Caco-2 (cell line): Measurements from ENCODE around the gene CPM. TPM values are rescaled to one million over a fixed set of nuclear protein-coding genes. Genes with fewer than 3 reads are reported as not detected.

Experiments
- BruUV-seq: library from RNA; stranded (reverse); fragments of 400-500 nt; replicated peaks from 2 replicates; lab custom pipeline; 2021; lab: Mats Ljungman, UMichigan
- CTCF ChIA-PET: fragments of 300-600 bp; sonication (Branson Sonifier 250); formaldehyde crosslinking; loops from one replicate; lab custom pipeline; 2022; ENCODE audit warnings: antibody characterized with exemption; lab: Charles Lee
- POLR2A ChIA-PET: fragments of 300-600 bp; sonication (Branson Sonifier 250); formaldehyde crosslinking; loops from one replicate; lab custom pipeline; 2022; ENCODE audit warnings: antibody characterized with exemption; lab: Charles Lee
- DNase-seq, 2 experiments: peaks; one replicate each; pipeline versions ENCODE4 v3.0.0 to v3.0.0-alpha.2; 2020 to 2022
- H3K27me3 ChIP-seq: replicated peaks from 2 replicates; pipeline ENCODE4 v1.6.0; 2011; ENCODE audit warnings: low read length; ENCODE audit not compliant: control insufficient read depth, insufficient read depth
- H3K36me3 ChIP-seq: 2 replicates; pipeline ENCODE4 v1.5.1; 2011; ENCODE audit warnings: low read length; ENCODE audit not compliant: control insufficient read depth, insufficient read depth
- H3K4me1 ChIP-seq: fragments of 250-450 bp; sonication (Bioruptor Pico); 2 replicates; pipeline ENCODE4 v1.5.1; 2020; ENCODE audit warnings: mild to moderate bottlenecking
- H3K4me3 ChIP-seq: 2 replicates; pipeline ENCODE4 v1.5.1; 2011; ENCODE audit warnings: low read depth, mild to moderate bottlenecking, control low read depth, low read length
- H3K9me3 ChIP-seq: fragments of 250-450 bp; sonication (Bioruptor Pico); 2 replicates; pipeline ENCODE4 v1.5.1; 2020; ENCODE audit warnings: mild to moderate bottlenecking, moderate library complexity
- H3K27ac Mint-ChIP-seq: one replicate; pipeline ENCODE4 v1.8.0; 2022; ENCODE audit warnings: mixed read lengths; ENCODE audit not compliant: unreplicated experiment
- H3K27me3 Mint-ChIP-seq: one replicate; pipeline ENCODE4 v1.8.0; 2022; ENCODE audit warnings: mixed read lengths; ENCODE audit not compliant: insufficient read depth, unreplicated experiment
- H3K36me3 Mint-ChIP-seq: one replicate; pipeline ENCODE4 v1.8.0; 2022; ENCODE audit warnings: mild to moderate bottlenecking, mixed read lengths; ENCODE audit not compliant: insufficient read depth, unreplicated experiment
- H3K4me1 Mint-ChIP-seq: one replicate; pipeline ENCODE4 v1.8.0; 2022; ENCODE audit warnings: low read depth, mixed read lengths; ENCODE audit not compliant: unreplicated experiment
- H3K4me3 Mint-ChIP-seq: one replicate; pipeline ENCODE4 v1.8.0; 2022; ENCODE audit warnings: mild to moderate bottlenecking, moderate library complexity, mixed read lengths; ENCODE audit not compliant: unreplicated experiment
- H3K9me3 Mint-ChIP-seq: one replicate; pipeline ENCODE4 v1.8.0; 2022; ENCODE audit warnings: mixed read lengths; ENCODE audit not compliant: unreplicated experiment
- CTCF ChIP-seq, 2 experiments: fragments of 200-600 bp in 1 of 2; IDR thresholded peaks; 1 replicate in 1 of 2; 2 replicates in 1 of 2; pipeline versions ENCODE4 v1.5.1 to v1.8.0; 2011 to 2022; ENCODE audit warnings: antibody characterized with exemption in 1 of 2, control low read depth in 1 of 2, inconsistent platforms in 1 of 2, low read depth in 1 of 2, low read length in 1 of 2, mild to moderate bottlenecking in 1 of 2, moderate library complexity in 1 of 2; ENCODE audit not compliant: insufficient read depth in 1 of 2, severe bottlenecking in 1 of 2, unreplicated experiment in 1 of 2
- intact Hi-C: fragments of 100-400 bp; cut with micrococcal nuclease; formaldehyde crosslinking; loops from one replicate; pipeline ENCODE4 v1.10.0; 2022; ENCODE audit not compliant: unreplicated experiment
- total RNA-seq: library from RNA; stranded (reverse); gene quantifications from 2 replicates; pipeline ENCODE4 v1.2.3, GENCODE V29; 2022

CPM gene
- total RNA-seq, 1 experiment from 2014 or later = 8.2 TPM

- Histone ChIP-seq H3K4me1 (no peaks in the 10 kb centered on the region), H3K4me3 (no peak overlapping the region), H3K27me3 (no peaks in the 10 kb centered on the region), H3K9me3 (peaks cover 7% of the 10 kb centered on the region; the same call in 1 of the 2 replicates), H3K36me3 (no peaks in the 10 kb centered on the region)
- ChIA-PET POLR2A (no interaction called here), CTCF (no interaction called here)
- no peak overlapping the region for H3K27ac Mint-ChIP-seq
- no peak for DNase-seq
- intact Hi-C loops = no loop called here
- H3K4me1 Mint-ChIP-seq = no peaks in the 10 kb centered on the region
- BruUV-seq = no TSS peak
- H3K4me3 Mint-ChIP-seq = no peak overlapping the region
- no peaks in the 10 kb centered on the region for H3K36me3 Mint-ChIP-seq
- TF ChIP-seq CTCF (IDR thresholded peaks at IDR 0.05; ENCODE audit: insufficient read depth in 1 of 2, low read depth in 1 of 2, low read length in 1 of 2, severe bottlenecking in 1 of 2, unreplicated experiment in 1 of 2) = no peak
- H3K27me3 Mint-ChIP-seq = no peaks in the 10 kb centered on the region
- H3K9me3 Mint-ChIP-seq = peaks cover 25% of the 10 kb centered on the region
Observed at GRCh38 chr12:68878846-68879245, 54.1 kb downstream of the CPM start.

- Histone ChIP-seq H3K4me3 (no peak overlapping the region), H3K4me1 (no peaks in the 10 kb centered on the region), H3K9me3 (peaks cover 7% of the 10 kb centered on the region; the same call in 1 of the 2 replicates), H3K27me3 (no peaks in the 10 kb centered on the region), H3K36me3 (no peaks in the 10 kb centered on the region)
- Mint-ChIP-seq H3K27ac (no peak overlapping the region), H3K27me3 (no peaks in the 10 kb centered on the region), H3K4me3 (no peak overlapping the region), H3K36me3 (no peaks in the 10 kb centered on the region), H3K9me3 (peaks cover 25% of the 10 kb centered on the region), H3K4me1 (no peaks in the 10 kb centered on the region)
- ChIA-PET CTCF (no interaction called here), POLR2A (no interaction called here)
- DNase-seq = no peak
- no peak for TF ChIP-seq CTCF (IDR thresholded peaks at IDR 0.05; ENCODE audit: insufficient read depth in 1 of 2, low read depth in 1 of 2, low read length in 1 of 2, severe bottlenecking in 1 of 2, unreplicated experiment in 1 of 2)
- intact Hi-C loops = no loop called here
- BruUV-seq = no TSS peak
Observed at GRCh38 chr12:68878283-68878682, 54.7 kb downstream of the CPM start.

- Histone ChIP-seq H3K36me3 (no peaks in the 10 kb centered on the region), H3K4me1 (no peaks in the 10 kb centered on the region), H3K27me3 (no peaks in the 10 kb centered on the region), H3K4me3 (no peak overlapping the region), H3K9me3 (peaks cover 7% of the 10 kb centered on the region; the same call in 1 of the 2 replicates)
- ChIA-PET POLR2A (no interaction called here), CTCF (interaction anchor here (0.6 kb wide), 1 partner anchor 9 kb away, joined by 3 read pairs; no protein-coding TSS in a partner anchor)
- no TSS peak for BruUV-seq
- no peak for TF ChIP-seq CTCF (IDR thresholded peaks at IDR 0.05; ENCODE audit: insufficient read depth in 1 of 2, low read depth in 1 of 2, low read length in 1 of 2, severe bottlenecking in 1 of 2, unreplicated experiment in 1 of 2)
- H3K27me3 Mint-ChIP-seq = no peaks in the 10 kb centered on the region
- intact Hi-C loops = no loop called here
- no peak overlapping the region for H3K27ac Mint-ChIP-seq
- H3K36me3 Mint-ChIP-seq = no peaks in the 10 kb centered on the region
- no peak overlapping the region for H3K4me3 Mint-ChIP-seq
- no peaks in the 10 kb centered on the region for H3K4me1 Mint-ChIP-seq
- peaks cover 25% of the 10 kb centered on the region for H3K9me3 Mint-ChIP-seq
- no peak for DNase-seq
Observed at GRCh38 chr12:68877583-68877982, 55.4 kb downstream of the CPM start.
